Astrocyte of the spinal cord (primary cell): ENCODE results near the gene ADAM19.

Experiments used
- DNase-seq: peaks from one replicate; pipeline ENCODE4 v3.0.0; 2011; ENCODE audit warnings: low read depth, low spot score
- H3K4me3 ChIP-seq: 2 replicates; pipeline ENCODE4 v1.5.1; 2011; ENCODE audit warnings: low read depth, mild to moderate bottlenecking, low read length, moderate library complexity
- in situ Hi-C: cut with HindIII; loops from 2 replicates; pipeline ENCODE4 v1.10.0; 2017; ENCODE audit warnings: low sequenced_read_pairs
- TF ChIP-seq, protein P1 (sequence below): IDR thresholded peaks from 2 replicates; pipeline ENCODE4 v1.5.1; 2012; ENCODE audit warnings: low read depth, mild to moderate bottlenecking, low read length, inconsistent platforms

ADAM19 gene

DNA sequence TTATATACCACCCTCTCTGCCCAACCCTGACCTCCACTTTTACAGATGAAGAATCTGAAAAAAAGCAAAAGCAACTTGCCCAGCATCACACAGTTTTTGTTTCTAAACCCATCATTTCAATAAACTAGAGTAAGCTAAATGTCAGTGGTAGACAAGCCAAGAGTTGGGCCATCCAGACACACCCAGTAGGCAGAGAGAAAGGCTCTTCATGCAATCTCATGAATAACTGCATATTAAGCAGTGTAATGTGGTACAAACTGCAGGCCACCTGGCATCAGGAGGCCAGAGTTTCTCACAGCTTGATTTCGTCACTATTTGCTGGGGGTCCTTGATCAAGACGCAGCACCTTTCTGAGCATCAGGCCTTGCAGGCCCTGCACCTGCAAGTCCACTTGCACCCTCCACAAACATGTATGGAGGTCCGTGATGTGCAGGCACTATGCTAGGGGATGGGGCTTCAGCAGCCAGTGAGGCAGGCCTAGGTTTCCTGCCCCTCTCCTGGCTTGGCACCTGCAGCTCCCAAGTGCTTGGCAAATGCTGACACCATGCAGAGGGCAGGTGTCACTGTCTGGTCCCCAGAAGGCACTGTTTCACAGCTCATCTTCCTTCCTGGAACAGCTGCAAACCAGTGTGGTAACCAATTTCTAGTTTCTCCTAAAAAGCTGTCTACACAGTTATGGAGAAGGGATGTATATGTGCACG is 29.8 kb downstream of the ADAM19 start:
- no peak for DNase-seq
- TF ChIP-seq, protein P1, sequence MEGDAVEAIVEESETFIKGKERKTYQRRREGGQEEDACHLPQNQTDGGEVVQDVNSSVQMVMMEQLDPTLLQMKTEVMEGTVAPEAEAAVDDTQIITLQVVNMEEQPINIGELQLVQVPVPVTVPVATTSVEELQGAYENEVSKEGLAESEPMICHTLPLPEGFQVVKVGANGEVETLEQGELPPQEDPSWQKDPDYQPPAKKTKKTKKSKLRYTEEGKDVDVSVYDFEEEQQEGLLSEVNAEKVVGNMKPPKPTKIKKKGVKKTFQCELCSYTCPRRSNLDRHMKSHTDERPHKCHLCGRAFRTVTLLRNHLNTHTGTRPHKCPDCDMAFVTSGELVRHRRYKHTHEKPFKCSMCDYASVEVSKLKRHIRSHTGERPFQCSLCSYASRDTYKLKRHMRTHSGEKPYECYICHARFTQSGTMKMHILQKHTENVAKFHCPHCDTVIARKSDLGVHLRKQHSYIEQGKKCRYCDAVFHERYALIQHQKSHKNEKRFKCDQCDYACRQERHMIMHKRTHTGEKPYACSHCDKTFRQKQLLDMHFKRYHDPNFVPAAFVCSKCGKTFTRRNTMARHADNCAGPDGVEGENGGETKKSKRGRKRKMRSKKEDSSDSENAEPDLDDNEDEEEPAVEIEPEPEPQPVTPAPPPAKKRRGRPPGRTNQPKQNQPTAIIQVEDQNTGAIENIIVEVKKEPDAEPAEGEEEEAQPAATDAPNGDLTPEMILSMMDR, result no peak
- no peak overlapping the region for H3K4me3 ChIP-seq
- in situ Hi-C loops, result no loop called here

DNA sequence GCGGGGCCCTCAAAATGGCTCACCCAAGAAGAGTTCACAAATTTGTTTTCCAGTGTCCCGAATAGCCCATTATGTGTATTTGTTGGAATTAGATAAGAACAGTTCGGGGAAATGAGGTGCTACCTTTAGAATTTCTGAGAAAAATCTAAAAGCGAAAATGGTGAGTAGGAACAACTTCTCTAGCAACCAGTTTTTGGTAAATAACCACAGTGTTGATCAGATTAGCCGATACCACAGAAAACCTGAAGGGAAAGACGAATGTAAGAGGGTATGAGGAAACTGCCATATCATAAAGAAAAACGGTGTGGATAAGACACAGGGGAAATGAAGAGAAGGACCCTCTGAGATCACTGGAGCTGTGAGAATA is 31.0 kb downstream of the ADAM19 start:
- no peak for DNase-seq
- in situ Hi-C loops, result no loop called here
- TF ChIP-seq, protein P1, result no peak
- H3K4me3 ChIP-seq, result no peak overlapping the region

DNA sequence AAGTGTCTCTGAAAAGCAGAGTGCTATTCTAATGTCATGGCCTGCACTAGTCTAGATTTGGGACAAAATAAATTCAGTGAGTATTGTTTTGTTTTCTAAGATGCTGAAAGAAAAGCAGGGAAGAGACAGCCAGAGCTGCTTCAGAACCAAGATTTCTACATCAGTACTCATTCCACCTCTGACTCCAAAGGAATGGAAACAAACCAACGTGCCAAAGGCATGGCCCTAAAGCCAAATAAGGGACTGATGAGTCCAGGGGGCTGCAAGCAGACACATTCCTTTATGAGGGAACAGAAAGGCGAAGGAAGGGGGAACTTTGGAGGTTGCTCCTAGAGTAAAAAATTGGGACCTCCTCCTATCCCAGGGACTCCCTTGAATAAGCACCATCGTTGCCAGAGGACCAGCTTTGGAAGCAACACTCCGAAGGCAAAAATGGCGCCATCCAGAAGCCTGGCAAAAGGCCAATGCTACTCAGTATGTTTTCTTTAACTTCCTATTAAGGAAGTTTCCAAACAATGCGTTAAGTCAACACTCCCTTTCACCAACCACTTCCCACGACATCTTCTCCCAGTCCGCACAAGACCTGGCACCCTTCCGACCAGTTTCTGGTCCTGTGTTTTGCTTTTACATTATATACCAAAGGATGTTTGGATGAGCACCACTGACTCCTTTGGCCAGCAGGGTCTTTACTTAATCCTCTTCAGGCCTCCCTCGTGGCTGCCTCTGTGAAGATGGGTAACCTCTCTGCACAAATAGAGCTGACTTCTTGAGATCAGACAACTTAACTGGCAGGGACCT is 31.6 kb downstream of the ADAM19 start:
- TF ChIP-seq, protein P1, result no peak
- H3K4me3 ChIP-seq, result no peak overlapping the region
- in situ Hi-C loops, result no loop called here
- peak; percentile 78 for DNase-seq

DNA sequence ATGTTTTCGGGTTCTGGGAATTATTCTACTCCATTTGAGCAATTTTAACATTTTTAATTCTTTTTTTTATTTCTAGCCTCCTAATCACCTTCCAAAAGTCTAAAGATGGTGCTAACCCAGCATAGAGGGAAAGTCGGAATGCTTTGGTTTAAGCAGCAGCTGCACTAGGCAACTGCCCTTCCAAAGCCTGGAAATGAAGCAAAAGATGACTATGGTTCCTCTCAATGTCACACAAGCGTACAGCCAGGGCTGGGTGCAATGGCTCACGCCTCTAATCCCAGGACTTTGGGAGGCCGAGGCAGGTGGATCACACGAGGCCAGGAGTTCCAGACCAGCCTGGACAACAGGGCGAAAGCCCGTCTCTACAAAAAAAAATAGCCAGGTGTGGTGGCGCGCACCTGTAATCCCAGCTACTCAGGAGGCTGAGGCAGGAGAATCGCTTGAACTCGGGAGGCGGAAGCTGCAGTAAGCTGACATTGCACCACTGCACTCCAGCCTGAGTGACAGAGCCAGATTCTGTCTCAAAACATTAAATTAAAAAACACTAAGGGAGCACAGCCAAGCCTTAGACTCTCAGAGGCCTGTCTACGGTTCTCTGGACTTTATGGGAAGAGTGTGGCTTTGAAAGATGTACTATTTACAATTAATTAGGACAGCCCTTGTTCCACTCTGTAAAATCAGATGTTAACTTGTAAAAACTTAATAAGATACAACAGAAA is 33.1 kb downstream of the ADAM19 start:
- in situ Hi-C loops, result no loop called here
- no peak overlapping the region for H3K4me3 ChIP-seq
- DNase-seq, result no peak
- TF ChIP-seq, protein P1, result no peak

DNA sequence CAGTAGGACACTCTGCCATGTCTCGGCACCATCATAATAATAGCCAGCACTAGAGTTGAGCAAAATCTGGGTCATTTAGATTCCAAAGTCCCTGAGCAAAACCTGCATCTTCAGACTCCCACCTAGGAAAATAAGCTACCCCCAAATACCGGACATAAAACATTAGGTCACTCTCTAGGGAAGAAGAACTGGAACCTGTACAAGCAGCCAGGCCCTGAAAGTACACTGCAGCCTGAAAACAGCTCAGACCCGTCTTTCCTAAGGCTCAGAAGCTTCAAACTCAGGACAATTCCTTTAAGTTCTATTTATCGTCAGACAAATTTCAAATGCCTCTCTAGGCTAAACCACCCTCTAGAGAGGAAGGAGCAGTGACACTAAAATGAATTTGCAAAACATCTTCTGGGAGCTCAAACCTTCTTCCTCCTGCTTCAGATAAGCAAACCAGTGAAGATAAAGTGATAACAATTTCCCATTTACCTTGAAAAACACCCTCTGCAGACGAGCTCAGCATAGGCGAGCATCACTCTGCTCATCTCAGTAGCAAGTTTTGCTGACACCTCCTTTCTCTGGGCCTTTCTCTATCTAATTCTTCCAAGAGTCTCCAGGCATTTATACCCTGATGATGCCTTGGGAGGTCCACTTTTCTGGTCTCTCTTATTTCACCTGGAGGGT is 34.0 kb downstream of the ADAM19 start:
- in situ Hi-C loops, result no loop called here
- no peak for DNase-seq
- H3K4me3 ChIP-seq, result no peak overlapping the region
- TF ChIP-seq, protein P1, result no peak
